Measurements from ENCODE around the gene TTLL11.

DNA sequence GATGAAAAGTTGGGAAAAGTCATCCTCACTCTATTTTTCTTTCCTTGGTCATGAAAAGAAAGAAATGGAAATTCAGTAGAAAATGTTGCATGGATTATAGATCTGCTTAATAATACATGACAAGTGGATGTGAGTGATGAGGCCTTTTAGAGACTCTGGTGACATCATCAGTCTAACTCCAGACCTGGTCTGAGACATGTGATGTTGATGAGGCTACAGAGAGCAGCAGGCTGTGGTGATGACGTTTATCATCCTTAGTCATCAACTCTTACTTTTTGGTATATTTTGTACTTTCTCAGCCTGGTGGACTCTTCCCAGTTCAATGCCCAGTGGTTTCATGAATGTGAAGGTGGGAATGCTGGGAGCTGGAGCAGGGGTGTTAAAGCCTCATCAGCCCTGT lies 116.4 kb downstream of the TTLL11 start:
- TF ChIP-seq, protein P1, sequence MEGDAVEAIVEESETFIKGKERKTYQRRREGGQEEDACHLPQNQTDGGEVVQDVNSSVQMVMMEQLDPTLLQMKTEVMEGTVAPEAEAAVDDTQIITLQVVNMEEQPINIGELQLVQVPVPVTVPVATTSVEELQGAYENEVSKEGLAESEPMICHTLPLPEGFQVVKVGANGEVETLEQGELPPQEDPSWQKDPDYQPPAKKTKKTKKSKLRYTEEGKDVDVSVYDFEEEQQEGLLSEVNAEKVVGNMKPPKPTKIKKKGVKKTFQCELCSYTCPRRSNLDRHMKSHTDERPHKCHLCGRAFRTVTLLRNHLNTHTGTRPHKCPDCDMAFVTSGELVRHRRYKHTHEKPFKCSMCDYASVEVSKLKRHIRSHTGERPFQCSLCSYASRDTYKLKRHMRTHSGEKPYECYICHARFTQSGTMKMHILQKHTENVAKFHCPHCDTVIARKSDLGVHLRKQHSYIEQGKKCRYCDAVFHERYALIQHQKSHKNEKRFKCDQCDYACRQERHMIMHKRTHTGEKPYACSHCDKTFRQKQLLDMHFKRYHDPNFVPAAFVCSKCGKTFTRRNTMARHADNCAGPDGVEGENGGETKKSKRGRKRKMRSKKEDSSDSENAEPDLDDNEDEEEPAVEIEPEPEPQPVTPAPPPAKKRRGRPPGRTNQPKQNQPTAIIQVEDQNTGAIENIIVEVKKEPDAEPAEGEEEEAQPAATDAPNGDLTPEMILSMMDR (IDR thresholded peaks at IDR 0.05): no peak
- TF ChIP-seq EP300 (IDR thresholded peaks at IDR 0.05; ENCODE audit: borderline replicate concordance in 1 of 2, low read depth in 1 of 2, low read length in 1 of 2): peak in 1 of 2 experiments; percentile 45; a peak in 2 of 4 replicates
- no peak for TF ChIP-seq SMC3 (IDR thresholded peaks at IDR 0.05; ENCODE audit: low read depth, low read length)
- no peak for TF ChIP-seq USF2 (IDR thresholded peaks at IDR 0.05; ENCODE audit: borderline replicate concordance, low read depth, low read length)
- no peak for TF ChIP-seq POLR2AphosphoS5 (IDR thresholded peaks at IDR 0.05; ENCODE audit: low read depth, low read length)

Data from SK-N-SH (cell line).